Skeletal muscle tissue (tissue), 4 donors: ENCODE data around the gene CCR2. TPM values are rescaled to one million over a fixed set of nuclear protein-coding genes. Genes with fewer than 3 reads are reported as not detected.
"Not testable (repeated sequence)": the region's sequence is repeated elsewhere in the genome, so short reads cannot be mapped to it uniquely, and the experiment has no call there.

Experiments
- H3K27ac ChIP-seq: one replicate; pipeline ENCODE4 v1.7.0; 2013; ENCODE audit warnings: mild to moderate bottlenecking, low read depth, low read length, inconsistent platforms
- H3K27me3 ChIP-seq, 3 donors: one replicate each; pipeline ENCODE4 v1.7.0; 2013; ENCODE audit warnings: low read length in 3 of 3; ENCODE audit not compliant: control insufficient read depth in 3 of 3, insufficient read depth in 3 of 3
- H3K36me3 ChIP-seq, 3 donors: one replicate each; pipeline ENCODE4 v1.7.0; 2013; ENCODE audit warnings: low read length in 3 of 3; ENCODE audit not compliant: control insufficient read depth in 3 of 3, insufficient read depth in 3 of 3
- H3K4me1 ChIP-seq, 3 donors: one replicate each; pipeline ENCODE4 v1.7.0; 2013; ENCODE audit warnings: low read length in 3 of 3, mild to moderate bottlenecking in 3 of 3; ENCODE audit not compliant: control insufficient read depth in 3 of 3, insufficient read depth in 3 of 3
- H3K4me3 ChIP-seq, 3 donors: one replicate each; pipeline ENCODE4 v1.7.0; 2013; ENCODE audit warnings: low read length in 3 of 3
- H3K9ac ChIP-seq, 3 donors: one replicate each; pipeline ENCODE4 v1.7.0; 2013; ENCODE audit warnings: low read length in 3 of 3, mild to moderate bottlenecking in 3 of 3, moderate library complexity in 2 of 3, low read depth in 1 of 3
- H3K9me3 ChIP-seq, 3 donors: one replicate each; pipeline ENCODE4 v1.7.0; 2013; ENCODE audit warnings: low read length in 3 of 3; ENCODE audit not compliant: control insufficient read depth in 3 of 3
- total RNA-seq: library from RNA; depleted of rRNA; stranded (reverse); fragments of >200 nt; gene quantifications from one replicate; pipeline ENCODE4 v1.2.3, GENCODE V29; 2014
- donor health status: Osteomylitis.

CCR2 gene
- total RNA-seq, 1 donor from 2014 or later, result 3.7 TPM

GRCh38 chr3:46400000-46400734 lies 46.3 kb downstream of the CCR2 start:
- Histone ChIP-seq H3K9me3 (no peaks in the 10 kb centered on the region), H3K4me1 (peaks cover 0 to 16% (median 13%) of the 10 kb centered on the region in 3 donors), H3K27ac (no peak overlapping the region), H3K36me3 (no peaks in the 10 kb centered on the region), H3K4me3 (no peak overlapping the region), H3K9ac (no peak overlapping the region), H3K27me3 (no peaks in the 10 kb centered on the region)

- H3K36me3 ChIP-seq, result no peaks in the 10 kb centered on the region
- H3K4me3 ChIP-seq, result no peak overlapping the region
- no peak overlapping the region for H3K27ac ChIP-seq
- H3K9me3 ChIP-seq, result no peaks in the 10 kb centered on the region
- no peaks in the 10 kb centered on the region for H3K27me3 ChIP-seq
- no peak overlapping the region for H3K9ac ChIP-seq
- H3K4me1 ChIP-seq, result peaks cover 1 to 17% (median 16%) of the 10 kb centered on the region in 3 donors
Observed at GRCh38 chr3:46400846-46401245, 46.9 kb downstream of the CCR2 start.

GRCh38 chr3:46401579-46401978 lies 47.7 kb downstream of the CCR2 start:
- Histone ChIP-seq H3K9me3 (no peaks in the 10 kb centered on the region), H3K36me3 (no peaks in the 10 kb centered on the region), H3K4me1 (peaks cover 5 to 16% (median 11%) of the 10 kb centered on the region in 3 donors), H3K4me3 (no peak overlapping the region), H3K27me3 (no peaks in the 10 kb centered on the region), H3K9ac (no peak overlapping the region), H3K27ac (no peak overlapping the region)

- not testable (repeated sequence) for H3K9me3 ChIP-seq, H3K27me3 ChIP-seq, H3K36me3 ChIP-seq, H3K27ac ChIP-seq, H3K9ac ChIP-seq, H3K4me3 ChIP-seq
- peaks cover 14 to 20% (median 16%) of the 10 kb centered on the region in 3 donors for H3K4me1 ChIP-seq
Observed at GRCh38 chr3:46402902-46403301, 49.0 kb downstream of the CCR2 start.

- no peaks in the 10 kb centered on the region for H3K9me3 ChIP-seq
- H3K27me3 ChIP-seq, result no peaks in the 10 kb centered on the region
- H3K4me1 ChIP-seq, result peaks cover 20 to 29% (median 22%) of the 10 kb centered on the region in 3 donors
- H3K27ac ChIP-seq, result peak overlapping the region; percentile 78
- no peak overlapping the region for H3K9ac ChIP-seq
- no peaks in the 10 kb centered on the region for H3K36me3 ChIP-seq
- H3K4me3 ChIP-seq, result no peak overlapping the region
Observed at GRCh38 chr3:46405301-46406019, 51.5 kb downstream of the CCR2 start.

DNA sequence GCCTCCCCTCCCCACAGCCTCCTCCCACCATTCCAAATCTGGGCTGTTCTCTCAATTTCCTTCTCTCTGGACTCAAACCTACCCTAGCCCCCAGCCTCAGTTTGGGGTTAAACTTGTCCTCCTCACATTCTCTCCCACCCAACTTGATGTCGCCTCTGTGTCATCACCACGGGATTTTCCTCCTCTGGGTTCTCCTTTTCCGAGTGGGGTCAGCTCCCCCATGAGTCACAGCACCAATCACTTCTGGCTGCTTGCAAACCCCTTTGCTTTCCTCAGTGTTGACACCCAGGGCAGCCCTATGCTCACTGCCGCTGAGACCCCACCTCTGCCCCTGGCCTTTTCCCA lies 52.5 kb downstream of the CCR2 start:
- peak overlapping the region in 1 of 3 donors; percentile 13 for H3K4me3 ChIP-seq
- H3K36me3 ChIP-seq, result no peaks in the 10 kb centered on the region
- H3K27me3 ChIP-seq, result no peaks in the 10 kb centered on the region
- peaks cover 20 to 29% (median 22%) of the 10 kb centered on the region in 3 donors for H3K4me1 ChIP-seq
- H3K9ac ChIP-seq, result peak overlapping the region in 1 of 3 donors; percentile 77
- H3K9me3 ChIP-seq, result no peaks in the 10 kb centered on the region
- H3K27ac ChIP-seq, result peak overlapping the region; percentile 78

- H3K9ac ChIP-seq, result peak within 1 kb of the TSS; percentile 54 to 77 (median 62)
- peaks cover 20 to 29% (median 22%) of the 10 kb centered on the region in 3 donors for H3K4me1 ChIP-seq
- no peaks in the 10 kb centered on the region for H3K36me3 ChIP-seq
- H3K4me3 ChIP-seq, result peak within 1 kb of the TSS; percentile 48 to 60 (median 53)
- no peaks in the 10 kb centered on the region for H3K27me3 ChIP-seq
- H3K27ac ChIP-seq, result peak within 1 kb of the TSS; percentile 78
- no peaks in the 10 kb centered on the region for H3K9me3 ChIP-seq
Observed at GRCh38 chr3:46406788-46407611, 53.1 kb downstream of the CCR2 start, which contains the start of the genes CCR5AS and CCRL2. Gene CCR5AS, minus strand, starts transcription at chr3:46407066. Gene CCRL2, plus strand, starts transcription at chr3:46407259. Its CDS starts 821 bp downstream, at chr3:46408080.

- no peaks in the 10 kb centered on the region for H3K27me3 ChIP-seq
- H3K36me3 ChIP-seq, result no peaks in the 10 kb centered on the region
- H3K4me1 ChIP-seq, result peaks cover 20 to 34% (median 22%) of the 10 kb centered on the region in 3 donors
- H3K9me3 ChIP-seq, result no peaks in the 10 kb centered on the region
- H3K9ac ChIP-seq, result peak overlapping the region; percentile 54 to 77 (median 62)
- peak overlapping the region; percentile 48 to 60 (median 53) for H3K4me3 ChIP-seq
- H3K27ac ChIP-seq, result peak overlapping the region; percentile 78
Observed at GRCh38 chr3:46407970-46408369, 54.1 kb downstream of the CCR2 start.

- Histone ChIP-seq H3K36me3 (no peaks in the 10 kb centered on the region), H3K27me3 (no peaks in the 10 kb centered on the region), H3K4me1 (peaks cover 20 to 34% (median 22%) of the 10 kb centered on the region in 3 donors), H3K9me3 (no peaks in the 10 kb centered on the region), H3K4me3 (no peak overlapping the region), H3K27ac (no peak overlapping the region), H3K9ac (no peak overlapping the region)
Observed at GRCh38 chr3:46408853-46409252, 54.9 kb downstream of the CCR2 start.
